HepG2 (cell line): ENCODE data around the gene NSMCE1. TPM values are rescaled to one million over a fixed set of nuclear protein-coding genes. Genes with fewer than 3 reads are reported as not detected.
A peak's percentile ranks its signal among the peaks of the same experiment; 100 is the strongest.

ENCODE experiments used
- AHR ChIP-seq: IDR thresholded peaks from 2 replicates; pipeline ENCODE4 v1.6.1; 2018; ENCODE audit warnings: missing genetic modification reagents, missing compliant biosample characterization
- ATF7-NPFF ChIP-seq: sonication (generic); formaldehyde crosslinking; IDR thresholded peaks from 2 replicates; pipeline ENCODE4 v1.8.1; 2023; ENCODE audit warnings: mild to moderate bottlenecking, low read depth, missing genetic modification reagents, moderate library complexity
- EHMT2 ChIP-seq: fragments of 200-600 bp; sonication (generic); IDR thresholded peaks from 2 replicates; pipeline ENCODE4 v1.7.0; 2017; ENCODE audit warnings: antibody characterized with exemption, low read depth, low read length, borderline replicate concordance
- EZH2 ChIP-seq: conservative IDR thresholded peaks from 2 replicates; pipeline ENCODE4 v1.6.1; 2012; ENCODE audit warnings: mild to moderate bottlenecking, low read depth, low read length, moderate library complexity
- KDM3A ChIP-seq: IDR thresholded peaks from 2 replicates; pipeline ENCODE4 v1.6.1; 2018; ENCODE audit warnings: low read depth, missing compliant biosample characterization
- MEIS1 ChIP-seq: sonication (generic); formaldehyde crosslinking; IDR thresholded peaks from 2 replicates; pipeline ENCODE4 v1.9.0; 2021; ENCODE audit warnings: mild to moderate bottlenecking, missing genetic modification reagents, moderate library complexity, borderline replicate concordance
- POLR2AphosphoS2 ChIP-seq: IDR thresholded peaks from 2 replicates; pipeline ENCODE4 v1.6.1; 2011; ENCODE audit warnings: low read depth, low read length, improper control_type of control experiment
- RBM22 ChIP-seq: fragments of 200-400 bp; formaldehyde crosslinking; optimal IDR thresholded peaks from 2 replicates; pipeline ENCODE3; 2017; ENCODE audit warnings: mild to moderate bottlenecking, low read length, moderate library complexity
- ZBTB7B ChIP-seq: sonication (generic); formaldehyde crosslinking; IDR thresholded peaks from 2 replicates; pipeline ENCODE4 v1.4.0; 2020; ENCODE audit warnings: missing genetic modification reagents
- ZNF143 ChIP-seq: sonication (generic); formaldehyde crosslinking; IDR thresholded peaks from 2 replicates; pipeline ENCODE4 v1.4.0; 2020; ENCODE audit warnings: missing genetic modification reagents
- ZNF253 ChIP-seq: sonication (generic); formaldehyde crosslinking; IDR thresholded peaks from 2 replicates; pipeline ENCODE4 v1.8.0; 2022; ENCODE audit warnings: mild to moderate bottlenecking, missing genetic modification reagents, borderline replicate concordance
- ZNF326 ChIP-seq: sonication (generic); formaldehyde crosslinking; IDR thresholded peaks from 2 replicates; pipeline ENCODE4 v1.4.0; 2020; ENCODE audit warnings: missing genetic modification reagents, borderline replicate concordance
- polyA plus RNA-seq, 8 experiments: library from polyadenylated mRNA; depleted of rRNA in 3 of 8; stranded (reverse) in 7 of 8; unstranded in 1 of 8; fragments of >200 nt; fragmentation: Illumina TruSeq in 4 of 8; extraction: Trizol in 4 of 8; gene quantifications; 2 replicates each; pipeline versions ENCODE4 v1.2.1 to v1.2.3, GENCODE V29; 2011 to 2016; ENCODE audit warnings: low read depth in 4 of 8, missing spikeins in 1 of 8, mixed read lengths in 1 of 8; ENCODE audit not compliant: insufficient read depth in 1 of 8
- total RNA-seq, 5 experiments: library from RNA; depleted of rRNA; stranded (reverse); fragments of >200 nt; fragmentation: Illumina TruSeq; extraction: Trizol; gene quantifications; 2 replicates each; pipeline ENCODE4 v1.2.3, GENCODE V29; 2016; ENCODE audit warnings: low read depth in 1 of 5
- TF ChIP-seq, protein P1 (sequence below): sonication (generic); formaldehyde crosslinking; IDR thresholded peaks from 2 replicates; pipeline ENCODE4 v1.4.0; 2020; ENCODE audit warnings: missing genetic modification reagents
- TF ChIP-seq, protein P2 (sequence below): sonication (generic); formaldehyde crosslinking; IDR thresholded peaks from 2 replicates; pipeline ENCODE4 v1.4.0; 2020; ENCODE audit warnings: missing genetic modification reagents
- TF ChIP-seq, protein P3 (sequence below): sonication (generic); formaldehyde crosslinking; IDR thresholded peaks from 2 replicates; pipeline ENCODE4 v1.4.0; 2020; ENCODE audit warnings: missing genetic modification reagents
- TF ChIP-seq, protein P4 (sequence below): sonication (generic); formaldehyde crosslinking; IDR thresholded peaks from 2 replicates; pipeline ENCODE4 v1.8.1; 2023; ENCODE audit warnings: mild to moderate bottlenecking, missing genetic modification reagents
- TF ChIP-seq, protein P5 (sequence below): sonication (generic); formaldehyde crosslinking; conservative IDR thresholded peaks from 2 replicates; pipeline ENCODE4 v1.8.0; 2022; ENCODE audit warnings: low read depth, missing genetic modification reagents

Gene NSMCE1
- total and polyA plus RNA-seq, 2 of the 13 experiments (the other 11 are each of a cell fraction or from before 2014, with no cell fraction given), result 42.7 to 52.9 TPM

DNA sequence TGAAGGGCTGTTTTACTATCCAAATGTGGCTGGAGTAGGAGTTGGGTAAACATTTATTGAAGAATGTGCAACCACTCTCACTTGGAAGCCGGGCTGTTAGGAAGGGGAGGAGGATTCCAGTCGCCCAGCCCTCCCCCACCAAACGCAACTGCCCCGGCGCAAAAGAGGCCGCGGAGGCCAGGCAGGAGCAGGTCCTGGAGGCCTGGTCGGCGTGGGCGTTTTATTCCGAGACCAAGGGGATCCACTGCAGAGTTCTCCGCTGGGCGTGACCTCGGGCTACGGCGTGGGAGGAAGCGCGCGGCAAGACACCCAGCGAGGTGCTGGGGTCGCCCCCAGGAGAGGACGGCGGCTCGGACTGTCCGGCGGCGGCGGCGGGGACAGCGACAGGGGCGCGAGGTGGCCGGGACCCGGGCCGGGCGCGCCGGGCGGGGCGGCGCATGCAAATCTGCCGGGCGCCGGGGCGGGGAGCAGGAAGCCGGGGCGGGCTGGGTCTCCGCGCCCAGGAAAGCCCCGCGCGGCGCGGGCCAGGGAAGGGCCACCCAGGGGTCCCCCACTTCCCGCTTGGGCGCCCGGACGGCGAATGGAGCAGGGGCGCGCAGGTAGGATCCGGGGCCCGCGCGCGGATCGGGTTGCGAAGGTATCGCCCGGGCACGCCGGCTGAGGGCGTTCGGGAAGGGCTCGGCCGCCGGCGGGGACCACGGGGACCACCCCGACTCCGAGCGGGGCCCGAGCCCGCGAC, 45.0 kb upstream of the NSMCE1 start, which contains the start of gene IL4R (continued):
- TF ChIP-seq, protein P1, sequence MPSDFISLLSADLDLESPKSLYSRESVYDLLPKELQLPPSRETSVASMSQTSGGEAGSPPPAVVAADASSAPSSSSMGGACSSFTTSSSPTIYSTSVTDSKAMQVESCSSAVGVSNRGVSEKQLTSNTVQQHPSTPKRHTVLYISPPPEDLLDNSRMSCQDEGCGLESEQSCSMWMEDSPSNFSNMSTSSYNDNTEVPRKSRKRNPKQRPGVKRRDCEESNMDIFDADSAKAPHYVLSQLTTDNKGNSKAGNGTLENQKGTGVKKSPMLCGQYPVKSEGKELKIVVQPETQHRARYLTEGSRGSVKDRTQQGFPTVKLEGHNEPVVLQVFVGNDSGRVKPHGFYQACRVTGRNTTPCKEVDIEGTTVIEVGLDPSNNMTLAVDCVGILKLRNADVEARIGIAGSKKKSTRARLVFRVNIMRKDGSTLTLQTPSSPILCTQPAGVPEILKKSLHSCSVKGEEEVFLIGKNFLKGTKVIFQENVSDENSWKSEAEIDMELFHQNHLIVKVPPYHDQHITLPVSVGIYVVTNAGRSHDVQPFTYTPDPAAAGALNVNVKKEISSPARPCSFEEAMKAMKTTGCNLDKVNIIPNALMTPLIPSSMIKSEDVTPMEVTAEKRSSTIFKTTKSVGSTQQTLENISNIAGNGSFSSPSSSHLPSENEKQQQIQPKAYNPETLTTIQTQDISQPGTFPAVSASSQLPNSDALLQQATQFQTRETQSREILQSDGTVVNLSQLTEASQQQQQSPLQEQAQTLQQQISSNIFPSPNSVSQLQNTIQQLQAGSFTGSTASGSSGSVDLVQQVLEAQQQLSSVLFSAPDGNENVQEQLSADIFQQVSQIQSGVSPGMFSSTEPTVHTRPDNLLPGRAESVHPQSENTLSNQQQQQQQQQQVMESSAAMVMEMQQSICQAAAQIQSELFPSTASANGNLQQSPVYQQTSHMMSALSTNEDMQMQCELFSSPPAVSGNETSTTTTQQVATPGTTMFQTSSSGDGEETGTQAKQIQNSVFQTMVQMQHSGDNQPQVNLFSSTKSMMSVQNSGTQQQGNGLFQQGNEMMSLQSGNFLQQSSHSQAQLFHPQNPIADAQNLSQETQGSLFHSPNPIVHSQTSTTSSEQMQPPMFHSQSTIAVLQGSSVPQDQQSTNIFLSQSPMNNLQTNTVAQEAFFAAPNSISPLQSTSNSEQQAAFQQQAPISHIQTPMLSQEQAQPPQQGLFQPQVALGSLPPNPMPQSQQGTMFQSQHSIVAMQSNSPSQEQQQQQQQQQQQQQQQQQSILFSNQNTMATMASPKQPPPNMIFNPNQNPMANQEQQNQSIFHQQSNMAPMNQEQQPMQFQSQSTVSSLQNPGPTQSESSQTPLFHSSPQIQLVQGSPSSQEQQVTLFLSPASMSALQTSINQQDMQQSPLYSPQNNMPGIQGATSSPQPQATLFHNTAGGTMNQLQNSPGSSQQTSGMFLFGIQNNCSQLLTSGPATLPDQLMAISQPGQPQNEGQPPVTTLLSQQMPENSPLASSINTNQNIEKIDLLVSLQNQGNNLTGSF (CRISPR knock-in tag), result no peak
- TF ChIP-seq ATF7-NPFF (CRISPR knock-in tag), result peak; percentile 54; the same call in 1 of the 2 replicates
- no peak for TF ChIP-seq POLR2AphosphoS2
- 0 out of 2 replicates have a peak, but pooled peaks have one; percentile 17 for TF ChIP-seq ZNF253
- TF ChIP-seq KDM3A (CRISPR knock-in tag), result peak; percentile 87
- TF ChIP-seq EHMT2, result no peak
- peak; percentile 64 for TF ChIP-seq ZBTB7B (CRISPR knock-in tag)
- no peak for TF ChIP-seq ZNF326 (CRISPR knock-in tag)
- TF ChIP-seq, protein P2, sequence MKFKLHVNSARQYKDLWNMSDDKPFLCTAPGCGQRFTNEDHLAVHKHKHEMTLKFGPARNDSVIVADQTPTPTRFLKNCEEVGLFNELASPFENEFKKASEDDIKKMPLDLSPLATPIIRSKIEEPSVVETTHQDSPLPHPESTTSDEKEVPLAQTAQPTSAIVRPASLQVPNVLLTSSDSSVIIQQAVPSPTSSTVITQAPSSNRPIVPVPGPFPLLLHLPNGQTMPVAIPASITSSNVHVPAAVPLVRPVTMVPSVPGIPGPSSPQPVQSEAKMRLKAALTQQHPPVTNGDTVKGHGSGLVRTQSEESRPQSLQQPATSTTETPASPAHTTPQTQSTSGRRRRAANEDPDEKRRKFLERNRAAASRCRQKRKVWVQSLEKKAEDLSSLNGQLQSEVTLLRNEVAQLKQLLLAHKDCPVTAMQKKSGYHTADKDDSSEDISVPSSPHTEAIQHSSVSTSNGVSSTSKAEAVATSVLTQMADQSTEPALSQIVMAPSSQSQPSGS (CRISPR knock-in tag), result peak; percentile 79
- TF ChIP-seq, protein P3, sequence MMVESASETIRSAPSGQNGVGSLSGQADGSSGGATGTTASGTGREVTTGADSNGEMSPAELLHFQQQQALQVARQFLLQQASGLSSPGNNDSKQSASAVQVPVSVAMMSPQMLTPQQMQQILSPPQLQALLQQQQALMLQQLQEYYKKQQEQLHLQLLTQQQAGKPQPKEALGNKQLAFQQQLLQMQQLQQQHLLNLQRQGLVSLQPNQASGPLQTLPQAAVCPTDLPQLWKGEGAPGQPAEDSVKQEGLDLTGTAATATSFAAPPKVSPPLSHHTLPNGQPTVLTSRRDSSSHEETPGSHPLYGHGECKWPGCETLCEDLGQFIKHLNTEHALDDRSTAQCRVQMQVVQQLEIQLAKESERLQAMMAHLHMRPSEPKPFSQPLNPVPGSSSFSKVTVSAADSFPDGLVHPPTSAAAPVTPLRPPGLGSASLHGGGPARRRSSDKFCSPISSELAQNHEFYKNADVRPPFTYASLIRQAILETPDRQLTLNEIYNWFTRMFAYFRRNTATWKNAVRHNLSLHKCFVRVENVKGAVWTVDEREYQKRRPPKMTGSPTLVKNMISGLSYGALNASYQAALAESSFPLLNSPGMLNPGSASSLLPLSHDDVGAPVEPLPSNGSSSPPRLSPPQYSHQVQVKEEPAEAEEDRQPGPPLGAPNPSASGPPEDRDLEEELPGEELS, result peak; percentile 88
- no peak for TF ChIP-seq ZNF143
- no peak; the same call in 1 of the 2 replicates for TF ChIP-seq MEIS1 (CRISPR knock-in tag)
- TF ChIP-seq EZH2, result no peak
- TF ChIP-seq AHR, result no peak
- TF ChIP-seq RBM22, result no peak
- TF ChIP-seq, protein P4, sequence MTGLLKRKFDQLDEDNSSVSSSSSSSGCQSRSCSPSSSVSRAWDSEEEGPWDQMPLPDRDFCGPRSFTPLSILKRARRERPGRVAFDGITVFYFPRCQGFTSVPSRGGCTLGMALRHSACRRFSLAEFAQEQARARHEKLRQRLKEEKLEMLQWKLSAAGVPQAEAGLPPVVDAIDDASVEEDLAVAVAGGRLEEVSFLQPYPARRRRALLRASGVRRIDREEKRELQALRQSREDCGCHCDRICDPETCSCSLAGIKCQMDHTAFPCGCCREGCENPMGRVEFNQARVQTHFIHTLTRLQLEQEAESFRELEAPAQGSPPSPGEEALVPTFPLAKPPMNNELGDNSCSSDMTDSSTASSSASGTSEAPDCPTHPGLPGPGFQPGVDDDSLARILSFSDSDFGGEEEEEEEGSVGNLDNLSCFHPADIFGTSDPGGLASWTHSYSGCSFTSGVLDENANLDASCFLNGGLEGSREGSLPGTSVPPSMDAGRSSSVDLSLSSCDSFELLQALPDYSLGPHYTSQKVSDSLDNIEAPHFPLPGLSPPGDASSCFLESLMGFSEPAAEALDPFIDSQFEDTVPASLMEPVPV (CRISPR knock-in tag), result peak; percentile 54; the same call in 1 of the 2 replicates
- TF ChIP-seq, protein P5, sequence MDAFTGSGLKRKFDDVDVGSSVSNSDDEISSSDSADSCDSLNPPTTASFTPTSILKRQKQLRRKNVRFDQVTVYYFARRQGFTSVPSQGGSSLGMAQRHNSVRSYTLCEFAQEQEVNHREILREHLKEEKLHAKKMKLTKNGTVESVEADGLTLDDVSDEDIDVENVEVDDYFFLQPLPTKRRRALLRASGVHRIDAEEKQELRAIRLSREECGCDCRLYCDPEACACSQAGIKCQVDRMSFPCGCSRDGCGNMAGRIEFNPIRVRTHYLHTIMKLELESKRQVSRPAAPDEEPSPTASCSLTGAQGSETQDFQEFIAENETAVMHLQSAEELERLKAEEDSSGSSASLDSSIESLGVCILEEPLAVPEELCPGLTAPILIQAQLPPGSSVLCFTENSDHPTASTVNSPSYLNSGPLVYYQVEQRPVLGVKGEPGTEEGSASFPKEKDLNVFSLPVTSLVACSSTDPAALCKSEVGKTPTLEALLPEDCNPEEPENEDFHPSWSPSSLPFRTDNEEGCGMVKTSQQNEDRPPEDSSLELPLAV, result no peak
